Activated CD4-positive, CD25-positive, alpha-beta regulatory T cell treated with anti-CD3 and anti-CD28 coated beads, Interleukin-2, amount 50 U/mL, for 24 hours (primary cell): Measurements from ENCODE around the gene OR2B6.
"Not testable (repeated sequence)": the region's sequence is repeated elsewhere in the genome, so short reads cannot be mapped to it uniquely, and the experiment has no call there.

Experiments used
- ATAC-seq, 2 donors: fragments of 150-1000 bp; cut with Tn5 transposase; one replicate each; pipeline ENCODE4 v1.10.0; 2021; ENCODE audit warnings: mild to moderate bottlenecking in 1 of 2, moderate library complexity in 1 of 2

OR2B6 gene

DNA sequence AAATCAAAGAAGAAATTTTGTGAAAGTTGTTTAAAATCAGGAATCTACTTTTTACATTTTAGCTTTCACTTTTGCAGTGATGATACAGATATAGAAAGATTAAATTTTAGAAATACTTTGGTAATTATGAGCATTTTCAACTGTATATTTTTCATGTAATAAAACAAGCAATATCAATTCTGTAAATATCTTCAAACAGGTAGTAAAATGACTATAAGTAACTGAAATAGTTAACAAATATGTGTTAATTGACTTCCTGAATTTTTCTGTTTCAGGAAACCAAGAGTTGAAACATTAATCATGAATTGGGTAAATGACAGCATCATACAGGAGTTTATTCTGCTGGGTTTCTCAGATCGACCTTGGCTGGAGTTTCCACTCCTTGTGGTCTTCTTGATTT is at the start of gene OR2B6:
Gene OR2B6 (plus strand): TSS at position 301 of the 400 bp plus-strand sequence. CDS start 0 bp downstream, at position 301.
- ATAC-seq: no peak

DNA sequence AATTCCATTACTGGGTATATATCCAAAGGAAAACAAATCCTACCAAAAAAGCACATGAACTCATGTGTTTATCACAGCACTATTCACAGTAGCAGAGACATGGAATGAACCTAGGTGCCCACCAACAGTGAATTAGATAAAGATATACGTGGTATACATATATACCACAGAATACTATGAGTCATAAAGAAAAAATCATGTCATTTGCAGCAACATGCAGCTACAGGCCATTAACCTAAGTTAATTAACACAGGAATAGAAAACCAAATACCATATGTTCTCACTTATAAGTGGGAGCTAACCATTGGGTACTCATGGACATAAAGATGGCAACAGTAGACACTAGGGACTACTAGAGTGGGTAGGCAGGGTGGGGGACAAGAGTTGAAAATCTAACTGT is 49.0 kb upstream of the OR2B6 start:
- ATAC-seq: peak in 1 of 2 donors; percentile 64

DNA sequence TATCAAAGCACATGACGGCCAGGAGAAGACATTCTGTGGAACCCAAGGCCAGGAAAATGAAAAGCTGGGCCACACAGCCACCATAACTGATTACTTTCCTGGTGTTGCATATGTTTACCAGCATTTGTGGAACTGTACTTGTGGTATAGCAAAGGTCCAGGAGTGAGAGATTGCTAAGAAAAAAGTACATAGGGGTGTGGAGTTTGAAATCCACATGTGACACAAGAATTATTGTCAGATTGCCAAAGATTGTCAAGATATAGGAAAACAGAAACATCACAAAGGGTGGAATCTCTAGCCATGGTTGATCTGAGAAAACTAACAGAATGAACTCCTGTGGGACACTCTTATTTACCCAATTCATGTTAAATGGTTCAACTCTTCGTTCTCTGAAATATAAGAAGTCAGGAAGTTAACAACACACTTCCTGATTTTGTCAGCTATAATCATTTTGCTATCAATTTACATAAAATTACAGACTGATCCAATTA is 45.0 kb upstream of the OR2B6 start, which contains the start of gene OR2B2:
Gene OR2B2 (minus strand): TSS at position 441 of the 491 bp plus-strand sequence. CDS start 77 bp downstream, at position 364.
- no peak for ATAC-seq

DNA sequence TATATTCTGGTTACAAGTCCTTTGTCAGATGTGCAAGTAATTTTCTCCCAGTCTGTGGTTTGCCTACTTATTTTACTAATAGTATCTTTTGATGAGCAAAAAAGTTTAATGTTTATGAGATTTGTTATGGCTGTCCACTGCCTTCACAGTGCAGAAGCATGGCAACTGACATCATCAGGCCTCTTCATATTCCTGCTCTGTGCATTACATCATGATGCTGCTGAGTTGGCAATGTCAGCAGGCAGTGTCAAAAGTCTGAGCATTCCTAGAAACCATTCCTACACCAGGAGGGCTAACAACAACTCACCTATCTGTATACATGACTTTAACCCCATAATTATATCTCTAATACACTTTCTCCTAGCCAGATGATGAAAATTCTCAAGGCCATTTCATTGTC is 34.1 kb upstream of the OR2B6 start:
- ATAC-seq: no peak

DNA sequence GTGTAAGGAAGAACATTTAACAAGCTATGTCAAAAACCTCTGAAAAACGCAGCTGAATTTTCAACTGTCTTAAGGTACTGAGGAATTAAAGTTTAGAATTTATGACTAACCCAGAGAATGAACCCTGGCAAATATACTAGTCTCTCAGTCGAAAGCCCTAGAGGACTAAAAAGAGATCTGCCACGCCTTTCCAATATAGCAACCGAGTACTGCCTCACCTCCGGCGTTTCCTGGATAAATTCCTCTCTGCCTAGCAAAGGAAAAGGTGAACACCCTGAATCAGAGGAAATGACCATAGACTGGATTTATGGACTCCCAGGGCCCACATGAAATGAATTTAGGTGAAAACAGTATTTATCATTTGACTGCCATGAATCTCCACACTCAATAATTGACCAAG is 32.9 kb upstream of the OR2B6 start:
- no peak for ATAC-seq

DNA sequence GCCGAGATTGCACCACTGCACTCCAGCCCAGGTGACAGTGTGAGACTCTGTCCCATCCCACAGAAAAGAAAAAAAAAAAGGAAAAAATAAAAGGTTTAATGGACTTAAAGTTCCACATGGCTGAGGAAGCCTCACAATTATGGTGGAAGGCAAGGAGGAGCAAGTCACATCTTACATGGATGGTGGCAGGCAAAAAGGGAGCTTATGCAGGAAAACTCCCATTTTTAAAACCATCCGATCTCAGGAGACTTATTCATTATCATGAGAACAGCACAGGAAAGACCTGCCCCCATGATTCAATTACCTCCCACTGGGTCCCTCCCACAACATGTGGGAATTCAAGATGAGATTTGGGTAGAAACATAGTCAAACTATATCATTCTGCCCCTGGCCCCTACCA is 29.0 kb upstream of the OR2B6 start:
- not testable (repeated sequence) for ATAC-seq

DNA sequence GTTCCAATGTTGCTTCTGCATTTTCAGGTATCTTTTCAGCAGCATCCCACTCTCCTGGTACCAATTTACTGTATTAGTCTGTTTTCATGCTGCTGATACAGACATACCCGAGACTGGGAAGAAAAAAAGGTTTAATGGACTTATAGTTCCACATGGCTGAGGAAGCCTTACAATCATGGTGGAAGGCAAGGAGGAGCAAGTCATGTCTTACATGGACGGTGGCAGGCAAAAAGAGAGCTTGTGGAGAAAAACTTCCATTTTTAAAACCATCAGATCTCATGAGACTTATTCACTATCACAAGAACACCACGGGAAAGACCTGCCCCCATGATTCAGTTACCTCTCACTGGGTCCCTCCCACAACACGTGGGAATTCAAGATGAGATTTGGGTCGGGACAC is 27.1 kb upstream of the OR2B6 start:
- ATAC-seq: not testable (repeated sequence)

DNA sequence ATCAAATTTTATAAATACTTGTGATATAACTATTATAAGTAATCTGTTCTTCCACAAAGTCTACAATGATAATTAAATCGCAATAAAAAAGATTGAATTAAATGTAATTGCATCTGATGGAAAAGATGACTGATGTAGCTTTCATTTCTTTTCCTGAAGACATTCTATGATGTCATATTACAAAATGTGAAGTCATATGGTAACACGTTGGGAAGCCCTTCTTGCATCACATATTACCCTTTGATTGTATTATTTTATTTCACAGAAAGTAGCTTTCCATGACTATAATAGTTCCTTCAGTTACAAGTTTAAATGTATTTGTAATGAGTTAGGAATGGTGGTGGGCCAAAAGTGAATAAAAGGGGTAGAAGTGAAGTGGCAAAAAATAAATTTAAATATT is 25.8 kb upstream of the OR2B6 start:
- no peak for ATAC-seq

DNA sequence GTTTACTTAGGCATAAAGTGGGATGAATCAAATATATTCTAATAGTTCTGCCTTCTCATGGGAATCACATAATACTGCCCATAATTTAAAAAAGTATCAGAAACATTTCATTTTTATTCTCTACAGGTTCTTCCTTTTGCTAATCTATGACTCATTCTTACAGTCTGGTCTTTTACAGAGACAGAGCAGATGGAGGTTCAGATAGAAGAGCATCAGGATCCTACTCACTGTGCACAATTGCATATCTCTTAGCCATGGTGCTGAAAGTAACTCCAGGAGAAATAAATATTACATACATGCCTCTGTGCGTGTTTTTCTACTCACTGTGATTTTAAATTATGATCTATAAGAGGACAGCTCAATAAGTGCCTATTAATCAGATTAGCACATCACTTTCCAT is 16.3 kb upstream of the OR2B6 start:
- no peak for ATAC-seq

DNA sequence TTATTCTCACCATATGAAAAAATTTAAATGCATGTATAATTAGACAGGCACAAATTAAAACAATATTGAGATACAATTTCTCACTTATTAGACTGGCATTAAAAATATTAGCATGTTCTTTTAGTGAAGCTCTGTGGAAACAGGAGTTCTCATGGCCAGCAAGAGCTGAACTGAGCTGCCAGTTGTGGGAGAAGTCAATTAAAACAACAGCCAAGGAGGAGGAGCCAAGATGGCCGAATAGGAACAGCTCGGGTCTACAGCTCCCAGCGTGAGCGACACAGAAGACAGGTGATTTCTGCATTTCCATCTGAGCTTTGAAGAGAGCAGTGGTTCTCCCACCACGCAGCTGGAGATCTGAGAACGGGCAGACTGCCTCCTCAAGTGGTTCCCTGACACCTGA is 14.0 kb upstream of the OR2B6 start:
- not testable (repeated sequence) for ATAC-seq

DNA sequence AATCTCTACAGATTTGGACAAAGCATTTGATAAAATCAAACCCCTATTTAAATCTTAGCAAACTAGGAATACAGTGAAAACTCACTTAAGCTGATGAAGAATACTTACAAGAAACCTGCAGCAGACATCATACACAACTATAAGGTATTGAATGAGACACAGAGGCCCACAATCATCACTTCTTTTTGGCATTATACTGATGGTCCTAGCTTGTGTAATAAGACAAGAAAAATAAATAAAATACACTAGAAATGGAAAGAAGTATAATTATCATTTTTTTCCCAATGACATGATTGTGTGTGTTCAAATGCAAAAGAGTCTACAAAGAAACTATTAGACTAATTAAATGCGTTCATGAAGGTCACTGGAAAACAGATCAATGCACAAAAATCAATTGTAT is 8.8 kb upstream of the OR2B6 start:
- no peak for ATAC-seq

DNA sequence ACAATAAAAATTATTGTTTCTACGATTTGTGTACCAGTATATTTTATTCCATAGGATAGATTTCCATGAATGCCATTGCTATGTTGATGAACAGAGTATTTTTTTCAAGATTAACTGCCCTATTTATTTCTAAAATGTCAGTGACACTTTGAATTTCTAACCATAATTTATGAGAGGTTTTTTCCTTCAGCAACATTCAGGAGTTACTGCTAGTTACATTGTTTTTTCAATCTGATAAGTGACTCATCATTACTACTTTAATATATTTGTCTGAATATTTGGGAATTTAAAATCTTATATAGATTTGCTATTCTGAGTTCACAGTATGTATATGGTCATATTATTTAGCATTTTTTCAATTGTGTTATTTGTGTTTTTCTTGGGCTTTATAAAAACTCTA is 6.0 kb upstream of the OR2B6 start:
- no peak for ATAC-seq

DNA sequence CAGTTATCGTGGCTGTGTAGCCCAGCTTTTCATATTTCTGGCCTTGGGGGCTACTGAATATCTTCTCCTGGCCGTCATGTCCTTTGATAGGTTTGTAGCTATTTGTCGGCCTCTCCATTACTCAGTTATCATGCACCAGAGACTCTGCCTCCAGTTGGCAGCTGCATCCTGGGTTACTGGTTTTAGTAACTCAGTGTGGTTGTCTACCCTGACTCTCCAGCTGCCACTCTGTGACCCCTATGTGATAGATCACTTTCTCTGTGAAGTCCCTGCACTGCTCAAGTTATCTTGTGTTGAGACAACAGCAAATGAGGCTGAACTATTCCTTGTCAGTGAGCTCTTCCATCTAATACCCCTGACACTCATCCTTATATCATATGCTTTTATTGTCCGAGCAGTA is 475 bp downstream of the OR2B6 start:
- no peak for ATAC-seq

DNA sequence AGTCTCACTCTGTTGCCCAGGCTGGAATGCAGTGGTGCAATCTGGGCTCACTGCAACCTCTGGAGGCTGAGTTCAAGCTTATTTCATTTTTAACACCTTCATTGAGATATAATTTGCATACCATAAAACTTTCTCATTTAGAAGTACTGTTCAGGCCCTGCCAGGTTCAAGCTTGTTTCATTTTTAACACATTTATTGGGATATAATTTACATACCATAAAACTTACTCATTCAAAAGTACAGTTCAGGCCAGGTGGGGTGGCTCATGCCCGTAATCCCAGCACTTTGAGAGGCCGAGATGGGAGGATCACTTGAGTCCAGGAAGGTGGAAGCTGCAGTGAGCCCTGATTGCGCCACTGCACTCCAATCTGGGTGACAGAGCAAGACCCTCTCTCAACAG is 5.5 kb downstream of the OR2B6 start:
- ATAC-seq: no peak

DNA sequence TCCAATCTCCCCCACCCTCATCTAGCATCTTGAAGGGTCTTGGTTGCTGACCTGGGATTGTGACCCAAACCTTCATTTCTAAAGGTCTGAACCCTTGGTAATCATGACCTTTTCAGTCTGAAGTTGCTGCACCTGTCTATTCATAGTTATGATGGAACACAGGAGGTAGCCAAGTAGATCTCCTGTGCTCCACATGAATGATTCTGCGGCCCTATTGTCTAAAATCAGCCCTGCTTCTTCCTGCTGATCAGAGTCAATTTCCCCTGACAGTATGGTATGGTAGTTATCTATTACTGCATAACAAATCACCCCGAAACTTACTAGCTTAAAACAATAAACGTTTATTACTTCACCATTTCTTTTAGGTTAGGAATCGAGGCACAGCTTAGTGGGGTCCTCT is 9.0 kb downstream of the OR2B6 start:
- ATAC-seq: no peak

DNA sequence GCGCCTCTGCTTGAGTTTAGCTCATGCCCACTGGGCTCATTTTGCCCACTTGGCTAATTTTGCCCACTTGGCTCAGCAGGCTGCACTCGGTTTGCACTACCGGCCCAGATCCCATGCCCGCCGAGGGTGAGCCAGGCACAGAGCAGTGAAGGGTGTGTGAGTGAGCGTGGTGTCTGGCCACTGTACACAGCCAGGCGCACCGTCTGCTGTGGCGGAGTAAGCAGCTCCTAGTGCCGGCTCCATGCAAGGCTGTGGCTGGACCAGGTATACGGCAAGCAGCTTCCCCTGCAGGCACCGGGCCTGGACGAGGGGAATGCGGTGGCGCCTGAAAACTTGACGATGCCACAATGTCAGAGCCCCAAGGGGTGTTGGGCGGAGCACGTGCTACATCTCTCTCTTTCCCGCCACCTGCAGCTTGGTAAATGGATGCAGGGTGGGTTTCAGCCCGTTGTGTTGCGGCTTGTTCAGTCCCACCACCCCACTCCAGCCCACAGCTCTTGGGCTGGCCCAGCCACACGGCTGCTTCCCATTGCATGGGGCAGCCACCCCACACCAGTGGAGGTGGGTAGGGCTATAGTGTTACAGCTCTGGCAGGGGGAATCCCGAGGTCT is 9.9 kb downstream of the OR2B6 start:
- no peak for ATAC-seq

DNA sequence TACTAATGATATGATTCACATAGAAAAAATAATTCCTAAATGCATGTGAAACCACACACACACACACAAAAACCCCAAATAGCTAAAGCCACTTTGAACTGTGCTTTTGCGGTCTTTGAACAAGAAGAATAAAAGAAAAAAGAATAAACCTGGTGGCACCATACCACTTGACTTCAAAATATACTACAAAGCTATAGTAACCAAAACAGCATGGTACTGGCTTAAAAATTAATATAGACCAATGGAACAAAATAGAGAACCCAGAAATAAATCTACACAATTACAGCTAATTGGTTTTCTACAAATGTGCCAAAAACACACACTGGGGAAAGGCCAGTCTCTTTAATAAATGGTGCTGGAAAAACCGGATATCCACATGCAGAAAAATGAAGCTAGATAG is 13.4 kb downstream of the OR2B6 start:
- ATAC-seq: no peak

DNA sequence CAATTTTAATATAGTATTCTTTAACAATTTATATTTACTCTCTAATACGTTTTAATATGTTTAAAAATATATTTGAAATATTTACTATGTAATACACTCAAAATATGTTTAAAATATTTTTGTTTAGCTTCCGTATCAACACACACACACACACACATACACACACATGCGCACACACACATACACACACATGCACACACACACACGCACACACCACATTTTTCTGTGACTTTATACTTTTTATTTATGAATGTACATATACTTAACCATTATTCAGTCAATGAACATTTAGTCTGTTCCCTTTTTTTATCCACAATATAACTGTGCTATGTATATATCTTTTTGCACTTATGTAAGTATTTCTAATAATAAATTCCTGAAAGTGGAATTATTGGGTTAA is 15.7 kb downstream of the OR2B6 start:
- ATAC-seq: no peak

DNA sequence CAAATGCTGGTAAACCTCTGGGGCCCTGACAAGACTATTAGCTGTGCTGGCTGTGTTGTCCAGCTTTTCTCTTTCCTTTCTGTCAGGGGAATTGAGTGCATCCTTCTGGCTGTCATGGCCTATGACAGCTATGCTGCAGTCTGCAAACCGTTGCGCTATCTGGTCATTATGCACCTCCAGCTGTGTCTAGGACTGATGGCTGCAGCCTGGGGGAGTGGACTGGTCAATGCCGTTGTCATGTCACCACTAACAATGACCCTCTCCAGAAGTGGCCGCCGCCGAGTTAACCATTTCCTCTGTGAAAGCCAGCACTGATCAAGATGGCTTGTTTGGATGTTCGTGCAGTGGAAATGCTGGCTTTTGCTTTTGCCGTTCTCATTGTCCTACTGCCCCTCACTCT is 20.3 kb downstream of the OR2B6 start:
- ATAC-seq: no peak

DNA sequence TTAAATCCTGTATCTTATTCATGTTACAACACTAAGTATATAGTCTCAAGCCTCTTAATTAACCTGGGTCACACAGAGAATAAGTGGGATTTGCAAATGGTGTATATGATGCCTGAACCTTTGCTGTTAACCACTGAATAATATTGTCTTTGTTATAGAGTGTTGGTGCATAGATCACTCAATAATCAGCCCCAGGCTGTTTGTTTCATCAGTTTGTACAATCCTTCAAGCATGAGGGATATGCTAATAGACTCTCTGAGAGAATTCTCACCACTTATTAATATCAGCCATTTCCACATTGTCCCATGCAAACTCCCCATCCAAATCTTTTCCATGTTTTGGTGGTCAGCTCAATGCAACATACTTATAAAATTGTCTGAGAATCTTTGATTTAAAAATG is 21.7 kb downstream of the OR2B6 start:
- no peak for ATAC-seq

DNA sequence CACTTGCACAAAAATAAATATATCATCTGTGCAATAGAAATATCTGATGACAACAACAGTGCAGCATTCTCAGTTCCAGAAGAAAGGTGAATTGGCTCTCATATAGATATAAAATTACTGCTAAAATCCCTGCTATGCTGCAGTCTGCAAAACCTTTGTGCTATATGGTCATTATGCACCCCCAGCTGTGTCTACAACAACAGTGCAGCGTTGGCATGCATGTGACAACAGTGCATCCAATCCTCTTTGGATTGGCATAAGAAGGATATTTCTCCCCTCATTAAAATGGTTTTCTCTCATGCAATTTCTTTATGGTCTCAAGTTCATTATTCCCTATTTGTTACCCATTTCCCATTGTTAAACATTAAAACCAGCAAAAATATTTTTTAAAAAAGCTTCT is 23.1 kb downstream of the OR2B6 start:
- no peak for ATAC-seq

DNA sequence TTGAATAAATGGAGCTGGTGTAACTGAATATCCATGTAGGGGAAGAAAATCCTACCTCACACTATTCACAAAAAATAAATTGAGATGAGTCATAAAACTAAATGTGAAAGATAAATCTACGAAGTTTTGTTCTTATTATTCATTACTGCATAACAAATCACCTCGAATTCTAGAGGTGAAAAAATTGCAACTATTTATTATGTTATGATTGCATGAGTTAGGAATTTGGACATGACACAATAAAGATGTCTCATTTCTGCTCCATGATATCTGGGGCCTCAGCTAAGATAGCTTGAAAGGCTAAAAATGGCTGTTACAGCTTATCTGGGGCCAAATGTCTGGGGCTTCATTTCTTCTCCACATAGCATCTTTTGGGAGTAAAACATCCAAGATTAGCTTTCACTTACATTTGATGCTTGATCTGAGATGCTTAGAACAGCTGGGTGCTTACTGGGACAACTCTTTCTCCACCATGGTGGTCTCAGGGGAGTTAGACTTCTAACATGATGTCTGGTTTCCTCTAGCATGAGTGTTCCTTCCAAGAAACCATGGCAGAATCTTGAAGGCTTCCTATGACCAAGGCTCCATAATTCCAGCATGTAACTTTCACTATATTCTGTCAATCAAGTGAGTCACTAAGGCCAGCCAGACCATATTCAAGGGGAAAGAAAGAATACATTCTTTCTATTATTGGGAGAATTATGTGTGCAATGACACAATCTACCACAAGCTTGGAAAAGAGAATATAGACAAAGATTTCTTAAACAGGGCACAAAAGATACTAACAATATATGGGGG is 30.1 kb downstream of the OR2B6 start:
- no peak for ATAC-seq

DNA sequence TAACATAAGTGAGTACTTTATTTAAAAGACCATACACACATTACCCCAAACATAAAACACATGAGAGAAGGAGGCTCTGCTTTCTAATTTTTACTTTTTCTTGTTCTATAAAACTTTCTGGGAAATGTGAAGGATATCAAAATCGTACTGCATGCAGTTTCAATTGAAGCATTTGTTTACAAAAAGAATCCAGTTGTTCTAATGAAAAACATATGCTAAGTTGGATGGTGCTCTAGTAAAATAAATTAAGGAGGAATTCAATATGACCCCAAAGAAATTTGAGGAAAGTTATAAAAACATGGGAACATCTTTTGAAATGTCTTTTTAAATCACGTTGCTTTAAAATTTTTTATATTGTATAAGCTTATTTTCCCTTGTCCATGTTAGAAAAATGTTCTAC is 37.6 kb downstream of the OR2B6 start:
- no peak for ATAC-seq

DNA sequence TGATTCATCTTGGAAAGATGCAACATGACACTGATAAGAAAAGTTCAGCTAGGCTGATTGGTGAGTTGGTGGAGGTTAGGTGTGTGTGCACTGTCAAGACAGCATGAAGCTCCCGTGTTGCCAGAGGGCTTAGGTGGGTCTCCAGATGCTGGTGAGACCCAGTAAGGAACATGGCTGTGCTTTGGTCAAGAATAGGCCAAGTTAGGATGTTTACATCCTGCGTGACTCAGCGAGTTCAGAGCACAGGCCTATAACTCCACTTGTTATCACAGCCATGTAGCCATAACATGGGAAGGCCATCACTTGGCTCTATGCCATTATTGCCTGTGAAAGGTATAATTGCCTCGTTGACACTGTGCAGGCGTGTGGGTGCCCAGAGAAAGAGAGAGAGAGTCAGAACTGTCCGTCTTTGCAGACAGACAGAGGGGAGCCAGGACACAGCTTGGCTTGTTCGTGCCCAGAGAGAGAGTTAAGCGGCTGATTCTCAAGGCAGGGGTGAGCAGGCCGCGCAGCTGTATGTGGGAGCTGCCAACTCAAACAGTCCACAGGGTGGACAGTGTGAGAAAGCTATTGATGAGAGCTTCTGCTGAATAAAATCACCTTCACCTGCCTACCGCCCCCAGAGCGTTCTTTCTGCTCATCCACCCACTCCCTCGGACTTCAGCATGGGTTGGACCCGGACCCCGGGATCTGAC is 43.5 kb downstream of the OR2B6 start:
- no peak for ATAC-seq
